Testis (tissue), 3 donors: ENCODE measurements around the gene SH3D21. TPM values are rescaled to one million over a fixed set of nuclear protein-coding genes. Genes with fewer than 3 reads are reported as not detected.

Experiments
- DNase-seq: peaks from one replicate; pipeline ENCODE4 v3.0.0-alpha.2; 2019
- H3K27ac ChIP-seq, 2 donors: fragments of 200-600 bp; sonication (generic); one replicate each; pipeline ENCODE4 v1.5.1; 2019
- H3K27me3 ChIP-seq: fragments of 200-600 bp; sonication (generic); one replicate; pipeline ENCODE4 v1.5.1; 2019
- H3K36me3 ChIP-seq: fragments of 200-600 bp; sonication (generic); one replicate; pipeline ENCODE4 v1.5.1; 2017; ENCODE audit warnings: low read depth; ENCODE audit errors: missing control alignments
- H3K4me1 ChIP-seq: fragments of 200-600 bp; sonication (generic); one replicate; pipeline ENCODE4 v1.5.1; 2019
- H3K4me3 ChIP-seq, 2 donors: fragments of 200-600 bp; sonication (generic); one replicate each; pipeline ENCODE4 v1.5.1; 2017 to 2019
- H3K9me3 ChIP-seq: fragments of 200-600 bp; sonication (generic); one replicate; pipeline ENCODE4 v1.5.1; 2017
- CTCF ChIP-seq, 3 experiments: fragments of 450-650 bp in 2 of 3; fragments of 200-600 bp in 1 of 3; sonication (generic) in 1 of 3; IDR thresholded peaks; one replicate each; pipeline ENCODE4 v1.5.1; 2016 to 2019; ENCODE audit warnings: antibody characterized with exemption in 3 of 3, mild to moderate bottlenecking in 2 of 3, moderate library complexity in 1 of 3
- POLR2A ChIP-seq: fragments of 450-650 bp; IDR thresholded peaks from one replicate; pipeline ENCODE4 v1.6.1; 2017; ENCODE audit warnings: antibody characterized with exemption, mild to moderate bottlenecking, moderate library complexity
- WGBS, 2 donors: methylation state at CpG; one replicate each; pipeline ENCODE4 v1.1.5; 2018; 5-methylcytosine and 5-hydroxymethylcytosine counted together
- intact Hi-C: fragments of 100-400 bp; cut with DNase I; formaldehyde crosslinking; loops from one replicate; pipeline ENCODE4 v1.15.1; 2023; ENCODE audit warnings: low total_unique reads
- polyA plus RNA-seq: library from polyadenylated mRNA; stranded (reverse); fragments of 350-450 nt; fragmentation: Illumina TruSeq; extraction: RNeasy Lipid Tissue Mini Kit (QIAGEN cat#74804); gene quantifications from one replicate; pipeline ENCODE4 v1.2.3, GENCODE V29; 2014; ENCODE audit warnings: low read depth, low replicate concordance; ENCODE audit not compliant: insufficient read depth
- total RNA-seq, 2 donors: library from RNA; depleted of rRNA; stranded (reverse); fragments of >200 nt; gene quantifications; one replicate each; pipeline ENCODE4 v1.2.3, GENCODE V29; 2016

The SH3D21 gene
- total and polyA plus RNA-seq, 3 donors from 2014 or later = 6.8 to 14.9 (median 12.8) TPM

GRCh38 chr1:36330940-36331339 lies 24.8 kb downstream of the SH3D21 start:
- Histone ChIP-seq H3K36me3 (no peaks in the 10 kb centered on the region), H3K27me3 (no peaks in the 10 kb centered on the region), H3K27ac (no peak overlapping the region), H3K4me1 (peaks cover 5% of the 10 kb centered on the region), H3K9me3 (no peaks in the 10 kb centered on the region), H3K4me3 (no peak overlapping the region)
- intact Hi-C loops = no loop called here
- 89 to 93% methylated on average over 15 of the region's 15 CpGs for whole genome bisulfite sequencing, 2 donors
- no peak for DNase-seq
- TF ChIP-seq POLR2A = no peak
- no peak for TF ChIP-seq CTCF (IDR thresholded peaks at IDR 0.05)

- TF ChIP-seq POLR2A (no peak), CTCF (IDR thresholded peaks at IDR 0.05) (no peak)
- intact Hi-C loops = no loop called here
- Histone ChIP-seq H3K4me1 (peaks cover 21% of the 10 kb centered on the region), H3K4me3 (no peak overlapping the region), H3K27me3 (no peaks in the 10 kb centered on the region), H3K36me3 (no peaks in the 10 kb centered on the region), H3K9me3 (no peaks in the 10 kb centered on the region), H3K27ac (no peak overlapping the region)
- no peak for DNase-seq
- 92 to 94% methylated on average over 6 of the region's 6 CpGs for WGBS, 2 donors
Measured at GRCh38 chr1:36337830-36338229, 31.7 kb downstream of the SH3D21 start.

- H3K36me3 ChIP-seq = no peaks in the 10 kb centered on the region
- DNase-seq = no peak
- H3K27me3 ChIP-seq = no peaks in the 10 kb centered on the region
- intact Hi-C loops = no loop called here
- H3K4me1 ChIP-seq = peaks cover 22% of the 10 kb centered on the region
- TF ChIP-seq POLR2A (no peak), CTCF (IDR thresholded peaks at IDR 0.05) (no peak)
- WGBS, 2 donors = 75 to 88% methylated on average over 6 to 7 of the region's 7 CpGs
- H3K27ac ChIP-seq = peak overlapping the region in 1 of 2 donors; percentile 1
- H3K9me3 ChIP-seq = no peaks in the 10 kb centered on the region
- no peak overlapping the region for H3K4me3 ChIP-seq
Measured at GRCh38 chr1:36339215-36339614, 33.0 kb downstream of the SH3D21 start.

GRCh38 chr1:36339615-36340014 lies 33.4 kb downstream of the SH3D21 start:
- intact Hi-C loops = no loop called here
- DNase-seq = peak; percentile 41
- Histone ChIP-seq H3K27ac (peak overlapping the region in 1 of 2 donors; percentile 1), H3K9me3 (no peaks in the 10 kb centered on the region), H3K4me3 (no peak overlapping the region), H3K4me1 (peaks cover 22% of the 10 kb centered on the region), H3K27me3 (no peaks in the 10 kb centered on the region), H3K36me3 (no peaks in the 10 kb centered on the region)
- no peak for TF ChIP-seq CTCF (IDR thresholded peaks at IDR 0.05)
- no peak for TF ChIP-seq POLR2A
- 61 to 85% methylated on average over 9 of the region's 9 CpGs for WGBS, 2 donors

- 70 to 72% methylated on average over 19 to 34 of the region's 34 CpGs for WGBS, 2 donors
- peaks cover 22% of the 10 kb centered on the region for H3K4me1 ChIP-seq
- no peaks in the 10 kb centered on the region for H3K9me3 ChIP-seq
- TF ChIP-seq POLR2A (no peak), CTCF (IDR thresholded peaks at IDR 0.05) (no peak)
- no peaks in the 10 kb centered on the region for H3K27me3 ChIP-seq
- H3K27ac ChIP-seq = peak overlapping the region; percentile 41 to 55
- H3K4me3 ChIP-seq = no peak overlapping the region
- DNase-seq = peak; percentile 61
- no peaks in the 10 kb centered on the region for H3K36me3 ChIP-seq
- intact Hi-C loops = no loop called here
Measured at GRCh38 chr1:36341626-36342320, 35.6 kb downstream of the SH3D21 start.
